ENCODE data around the gene C5orf52.

DNA sequence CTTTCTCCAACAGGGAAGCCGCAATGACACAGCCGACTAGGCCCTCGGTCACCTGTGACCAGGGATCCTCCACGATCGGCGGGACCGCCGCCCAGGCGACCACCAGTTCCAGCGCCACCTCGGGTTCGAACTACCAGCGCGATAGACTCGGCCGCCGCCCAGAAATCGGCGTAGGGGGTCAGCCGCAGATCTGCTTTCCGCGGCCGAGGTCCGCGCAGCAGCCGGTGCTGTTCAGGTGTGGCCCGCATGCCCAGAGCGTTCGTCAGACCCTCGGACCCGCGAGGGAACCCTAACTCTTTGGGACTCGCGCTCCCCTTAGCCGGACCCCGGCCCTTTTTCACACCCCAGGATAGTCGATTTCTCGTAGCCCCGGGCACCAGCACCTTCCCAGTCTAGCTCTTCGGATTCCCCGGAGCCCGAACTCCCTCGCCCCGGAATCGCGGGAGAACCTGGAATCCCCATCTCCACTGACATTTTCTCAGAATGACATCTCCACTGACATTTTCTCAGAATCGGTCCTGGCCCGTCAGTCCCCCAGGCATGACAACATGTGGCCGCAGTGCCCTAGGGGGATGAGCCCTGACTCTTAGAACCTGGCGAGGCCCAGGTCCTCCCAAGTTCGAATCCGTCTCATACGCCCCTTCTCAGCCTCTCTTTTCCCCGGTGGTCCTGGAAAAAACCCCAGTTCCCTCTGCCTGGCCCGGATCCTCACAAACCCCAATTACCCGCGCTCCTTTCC lies 428 bp downstream of the C5orf52 start:
- TF ChIP-seq ZNF70 (CRISPR knock-in tag; IDR thresholded peaks at IDR 0.05), result no peak
- TF ChIP-seq ZNF8 (CRISPR knock-in tag; IDR thresholded peaks at IDR 0.05), result no peak
- TF ChIP-seq ZNF565 (CRISPR knock-in tag; conservative IDR thresholded peaks at IDR 0.05; ENCODE audit: low read depth), result no peak
- TF ChIP-seq ARNTL (CRISPR knock-in tag; IDR thresholded peaks at IDR 0.05; ENCODE audit: borderline replicate concordance, low read depth), result no peak
- TF ChIP-seq ZC3H10 (CRISPR knock-in tag; IDR thresholded peaks at IDR 0.05), result no peak
- TF ChIP-seq ZFP30 (CRISPR knock-in tag; IDR thresholded peaks at IDR 0.05), result no peak
- no peak for TF ChIP-seq ESRRG (CRISPR knock-in tag; IDR thresholded peaks at IDR 0.05)
